ENCODE measurements around the gene SFN. TPM values are rescaled to one million over a fixed set of nuclear protein-coding genes. Genes with fewer than 3 reads are reported as not detected.

Gene SFN
- total RNA-seq, 1 experiment from 2014 or later = 245 TPM

- TF ChIP-seq CTCF (IDR thresholded peaks at IDR 0.05 in 2 of 3, conservative IDR thresholded peaks at IDR 0.05 in 1 of 3; ENCODE audit: borderline replicate concordance in 1 of 3, insufficient read depth in 1 of 3, low read depth in 2 of 3, low read length in 2 of 3) (no peak), SIN3A (IDR thresholded peaks at IDR 0.05; ENCODE audit: low read depth) (no peak)
These were observed 35.3 kb upstream of the SFN start (continued) for GRCh38 chr1:26827663-26828062.

GRCh38 chr1:26828411-26828991 is 34.4 kb upstream of the SFN start:
- CTCF ChIA-PET = no interaction called here
- Histone ChIP-seq H3K9me2 (ENCODE audit: insufficient read depth) (no peaks in the 10 kb centered on the region), H3K4me1 (ENCODE audit: control insufficient read depth in 1 of 2, insufficient read depth in 2 of 2, low read length in 2 of 2) (peaks cover 23 to 43% of the 10 kb centered on the region in 2 experiments), H3K9ac (ENCODE audit: low read length) (no peak overlapping the region), H3K36me3 (ENCODE audit: control insufficient read depth in 1 of 2, insufficient read depth in 2 of 2, low read length in 2 of 2) (peaks cover 14 to 25% of the 10 kb centered on the region in 2 experiments), H3K79me2 (ENCODE audit: insufficient read depth, low read length) (peaks cover 54% of the 10 kb centered on the region), H2AFZ (ENCODE audit: low read depth, low read length, poor library complexity, severe bottlenecking) (no peak overlapping the region), H3K9me3 (ENCODE audit: control insufficient read depth in 1 of 2, insufficient read depth in 1 of 2, low read depth in 1 of 2, low read length in 2 of 2) (no peaks in the 10 kb centered on the region), H3K4me3 (replicated peaks in 1 of 2; ENCODE audit: low read depth in 1 of 2, low read length in 2 of 2) (no peak overlapping the region), H3K4me2 (ENCODE audit: low read length) (peak overlapping the region; percentile 37; the same call in 1 of the 2 replicates), H3K27me3 (ENCODE audit: insufficient read depth, low read length) (no peaks in the 10 kb centered on the region), H3K27ac (ENCODE audit: low read depth, low read length) (no peak overlapping the region), H4K20me1 (ENCODE audit: insufficient read depth) (no peaks in the 10 kb centered on the region)
- TSS peak; percentile 21 for BruUV-seq (replicated peaks)
- intact Hi-C loops (cut with micrococcal nuclease) = no loop called here
- RAD21 ChIA-PET (ENCODE audit: low non-redundant PET in 1 of 2, low total read pairs in 2 of 2, uncharacterized antibody in 2 of 2, unreplicated experiment in 2 of 2) = no interaction called here
- POLR2A ChIA-PET = no interaction called here
- no peak for DNase-seq (ENCODE audit: low read depth, low spot score)
- TF ChIP-seq POLR2A (IDR thresholded peaks at IDR 0.05; ENCODE audit: borderline replicate concordance, extremely low read depth, insufficient read depth, insufficient read length) = no peak
- ATAC-seq = no peak

- DNase-seq (ENCODE audit: low read depth, low spot score) (no peak), ATAC-seq (no peak)
- Histone ChIP-seq H3K79me2 (ENCODE audit: insufficient read depth, low read length) (peaks cover 54% of the 10 kb centered on the region), H3K36me3 (ENCODE audit: control insufficient read depth in 1 of 2, insufficient read depth in 2 of 2, low read length in 2 of 2) (peaks cover 22 to 31% of the 10 kb centered on the region in 2 experiments), H3K9ac (ENCODE audit: low read length) (no peak overlapping the region), H3K27me3 (ENCODE audit: insufficient read depth, low read length) (no peaks in the 10 kb centered on the region), H3K4me3 (replicated peaks in 1 of 2; ENCODE audit: low read depth in 1 of 2, low read length in 2 of 2) (no peak overlapping the region), H3K9me3 (ENCODE audit: control insufficient read depth in 1 of 2, insufficient read depth in 1 of 2, low read depth in 1 of 2, low read length in 2 of 2) (no peaks in the 10 kb centered on the region), H3K4me1 (ENCODE audit: control insufficient read depth in 1 of 2, insufficient read depth in 2 of 2, low read length in 2 of 2) (peaks cover 23 to 41% of the 10 kb centered on the region in 2 experiments), H3K4me2 (ENCODE audit: low read length) (0 out of 2 replicates have a peak overlapping the region, but pooled peaks have one; percentile 0), H4K20me1 (ENCODE audit: insufficient read depth) (no peaks in the 10 kb centered on the region), H3K27ac (ENCODE audit: low read depth, low read length) (no peak overlapping the region), H2AFZ (ENCODE audit: low read depth, low read length, poor library complexity, severe bottlenecking) (no peak overlapping the region), H3K9me2 (ENCODE audit: insufficient read depth) (no peaks in the 10 kb centered on the region)
- CTCF ChIA-PET = no interaction called here
- no TSS peak for BruUV-seq (replicated peaks)
- POLR2A ChIA-PET = no interaction called here
- RAD21 ChIA-PET (ENCODE audit: low non-redundant PET in 1 of 2, low total read pairs in 2 of 2, uncharacterized antibody in 2 of 2, unreplicated experiment in 2 of 2) = no interaction called here
- intact Hi-C loops (cut with micrococcal nuclease) = no loop called here
- TF ChIP-seq CTCF (IDR thresholded peaks at IDR 0.05 in 2 of 3, conservative IDR thresholded peaks at IDR 0.05 in 1 of 3; ENCODE audit: borderline replicate concordance in 1 of 3, insufficient read depth in 1 of 3, low read depth in 2 of 3, low read length in 2 of 3) (no peak), SRF (IDR thresholded peaks at IDR 0.05; ENCODE audit: low read depth) (no peak), ZBTB33 (IDR thresholded peaks at IDR 0.05; ENCODE audit: extremely low read depth, insufficient replicate concordance, low read length) (no peak), ELF1 (IDR thresholded peaks at IDR 0.05; ENCODE audit: borderline replicate concordance, low read depth) (no peak), CEBPB (IDR thresholded peaks at IDR 0.05; ENCODE audit: low read depth) (no peak), ATF3 (IDR thresholded peaks at IDR 0.05) (no peak)
These were observed 33.6 kb upstream of the SFN start for GRCh38 chr1:26829184-26829911.
